ENCODE data around the gene TPRA1.
A peak's percentile ranks its signal among the peaks of the same experiment; 100 is the strongest.

TPRA1 gene

DNA sequence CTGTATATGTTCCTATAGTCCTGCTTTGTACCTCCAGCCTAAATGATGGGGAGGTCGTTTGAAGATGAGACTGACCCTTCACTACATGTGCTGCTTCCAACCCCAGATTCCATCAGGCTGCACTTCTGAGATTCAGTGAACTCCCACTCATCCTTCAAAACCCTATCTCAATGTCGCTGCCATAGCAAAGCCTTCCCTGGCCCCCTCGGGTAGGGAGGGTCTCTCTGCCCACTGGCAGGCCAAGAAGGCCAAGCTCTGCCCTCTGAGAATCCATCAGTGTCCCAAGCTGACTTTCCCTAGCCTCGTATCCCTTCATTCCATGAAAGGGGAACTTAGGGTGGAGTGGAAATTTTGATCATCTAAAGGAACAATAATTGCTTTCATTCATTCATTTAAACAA, 35.4 kb downstream of the TPRA1 start:
- ChIA-PET POLR2A (ENCODE audit: low non-redundant PET) (no interaction called here), CTCF (interaction anchor here (0.6 to 2.2 kb wide), 2 partner anchors 10 to 97 kb away, joined by 4 to 11 read pairs; no protein-coding TSS in a partner anchor)
- no peak for DNase-seq (ENCODE audit: low spot score)
- no peak overlapping the region for H3K27ac ChIP-seq
- TF ChIP-seq, protein P1, sequence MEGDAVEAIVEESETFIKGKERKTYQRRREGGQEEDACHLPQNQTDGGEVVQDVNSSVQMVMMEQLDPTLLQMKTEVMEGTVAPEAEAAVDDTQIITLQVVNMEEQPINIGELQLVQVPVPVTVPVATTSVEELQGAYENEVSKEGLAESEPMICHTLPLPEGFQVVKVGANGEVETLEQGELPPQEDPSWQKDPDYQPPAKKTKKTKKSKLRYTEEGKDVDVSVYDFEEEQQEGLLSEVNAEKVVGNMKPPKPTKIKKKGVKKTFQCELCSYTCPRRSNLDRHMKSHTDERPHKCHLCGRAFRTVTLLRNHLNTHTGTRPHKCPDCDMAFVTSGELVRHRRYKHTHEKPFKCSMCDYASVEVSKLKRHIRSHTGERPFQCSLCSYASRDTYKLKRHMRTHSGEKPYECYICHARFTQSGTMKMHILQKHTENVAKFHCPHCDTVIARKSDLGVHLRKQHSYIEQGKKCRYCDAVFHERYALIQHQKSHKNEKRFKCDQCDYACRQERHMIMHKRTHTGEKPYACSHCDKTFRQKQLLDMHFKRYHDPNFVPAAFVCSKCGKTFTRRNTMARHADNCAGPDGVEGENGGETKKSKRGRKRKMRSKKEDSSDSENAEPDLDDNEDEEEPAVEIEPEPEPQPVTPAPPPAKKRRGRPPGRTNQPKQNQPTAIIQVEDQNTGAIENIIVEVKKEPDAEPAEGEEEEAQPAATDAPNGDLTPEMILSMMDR (conservative IDR thresholded peaks at IDR 0.05; ENCODE audit: low read depth): no peak

DNA sequence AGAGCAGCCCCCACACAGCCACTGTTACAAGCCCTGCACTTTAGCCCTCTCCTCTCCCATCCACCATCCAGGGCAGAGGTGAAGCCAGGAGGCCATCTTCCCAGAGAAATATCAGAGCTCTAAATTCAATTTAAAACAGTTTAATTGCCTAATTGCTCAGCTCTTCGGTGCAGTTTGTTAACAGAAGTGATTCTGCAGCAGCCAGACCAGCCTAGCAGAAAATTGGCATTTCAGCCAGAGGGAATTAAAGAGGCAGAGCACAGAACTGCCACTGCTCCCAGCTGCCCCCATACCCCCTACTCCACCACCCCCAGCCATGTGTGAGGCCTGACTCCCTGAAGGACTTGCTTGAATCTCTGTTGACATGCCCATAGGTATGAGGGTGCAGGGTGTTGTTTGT, 38.5 kb downstream of the TPRA1 start:
- ChIA-PET CTCF (interaction anchor here (0.6 kb wide), 1 partner anchor 22 kb away, joined by 3 read pairs; no protein-coding TSS in a partner anchor), POLR2A (ENCODE audit: low non-redundant PET) (no interaction called here)
- TF ChIP-seq, protein P1 (conservative IDR thresholded peaks at IDR 0.05; ENCODE audit: low read depth): no peak
- no peak overlapping the region for H3K27ac ChIP-seq
- no peak for DNase-seq (ENCODE audit: low spot score)

DNA sequence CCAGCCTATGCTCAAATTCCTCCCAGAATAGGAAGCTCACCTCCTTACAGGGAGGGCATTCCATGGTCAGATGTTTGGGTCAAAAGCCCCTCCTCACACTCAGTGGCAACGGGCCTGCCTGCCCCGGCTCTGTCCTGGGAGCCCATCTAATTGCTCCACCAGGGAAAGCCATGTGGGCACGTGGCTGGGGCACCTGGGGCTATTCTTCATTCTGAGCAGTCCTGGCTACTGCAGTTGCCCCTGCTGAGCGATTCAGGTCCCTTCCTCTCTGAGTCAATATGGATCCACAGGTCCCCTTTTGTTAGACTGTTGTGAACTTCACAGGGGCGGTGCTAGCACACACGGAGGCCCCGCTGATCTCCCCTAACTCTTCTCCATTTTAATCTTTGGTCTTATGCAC, 39.4 kb downstream of the TPRA1 start:
- H3K27ac ChIP-seq: no peak overlapping the region
- no peak for DNase-seq (ENCODE audit: low spot score)
- ChIA-PET CTCF (no interaction called here), POLR2A (ENCODE audit: low non-redundant PET) (no interaction called here)
- TF ChIP-seq, protein P1 (conservative IDR thresholded peaks at IDR 0.05; ENCODE audit: low read depth): no peak

DNA sequence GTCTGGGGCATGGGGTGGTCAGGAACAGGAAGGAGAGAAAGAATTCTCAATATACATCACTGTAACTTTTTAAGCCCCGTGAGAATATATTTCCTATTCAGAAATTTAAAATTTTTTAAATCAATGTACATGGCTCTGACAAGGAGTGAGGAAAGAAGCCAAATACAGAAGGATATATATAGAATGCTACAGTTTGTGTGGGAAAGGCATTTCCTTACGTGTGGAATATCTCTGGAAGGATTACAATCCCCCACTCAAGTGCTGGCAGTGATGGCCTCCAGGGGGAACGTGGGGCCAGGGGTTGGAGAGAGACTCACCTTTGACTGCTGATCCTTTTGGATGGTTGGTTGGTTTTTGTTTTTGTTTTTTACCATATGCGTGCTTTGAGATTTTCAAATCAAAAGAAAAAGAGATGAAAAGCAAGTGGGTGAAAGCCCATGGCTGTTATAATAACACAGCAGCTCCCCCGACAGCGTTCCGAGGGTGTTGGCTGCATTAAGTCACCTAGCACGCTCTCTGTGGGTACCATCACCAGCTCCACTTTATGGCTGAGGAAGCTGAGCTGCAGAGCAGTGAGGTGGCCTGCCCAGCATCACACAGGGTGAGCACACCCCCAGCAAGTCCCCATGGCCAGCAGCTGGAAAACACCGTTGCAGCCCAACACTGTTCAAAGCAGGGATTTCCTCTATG, 39.9 kb downstream of the TPRA1 start:
- DNase-seq (ENCODE audit: low spot score): no peak
- no peak overlapping the region for H3K27ac ChIP-seq
- TF ChIP-seq, protein P1 (conservative IDR thresholded peaks at IDR 0.05; ENCODE audit: low read depth): no peak
- CTCF ChIA-PET: no interaction called here
- POLR2A ChIA-PET (ENCODE audit: low non-redundant PET): no interaction called here

DNA sequence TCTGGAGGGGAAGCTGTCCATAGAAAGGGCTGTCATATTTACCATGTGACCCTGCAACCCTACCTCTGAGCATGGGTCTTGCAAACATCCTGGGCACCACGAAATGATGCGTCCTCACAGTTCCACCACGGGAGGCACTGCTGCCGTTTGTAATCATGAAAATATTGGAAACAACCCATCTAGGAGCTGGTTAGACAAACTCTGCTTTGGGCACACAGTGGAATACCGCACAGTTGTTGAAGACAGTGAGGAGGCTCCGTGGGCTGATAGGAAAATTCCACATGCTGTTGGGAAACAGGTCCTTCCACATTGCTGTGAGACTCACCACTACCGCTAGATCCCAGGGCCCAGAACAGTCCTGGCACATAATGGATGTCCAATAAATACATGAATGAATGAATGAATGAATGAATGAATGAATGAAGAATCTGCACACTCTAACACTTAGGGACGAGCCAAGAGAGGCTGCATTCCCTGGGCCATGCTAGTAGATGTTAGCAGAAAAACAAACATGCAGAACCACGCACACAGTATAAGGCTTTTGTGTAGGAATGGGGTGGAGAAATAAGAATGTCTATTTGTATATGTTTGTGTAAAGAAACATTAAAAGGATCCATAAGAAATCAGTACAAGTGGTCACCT, 40.6 kb downstream of the TPRA1 start:
- H3K27ac ChIP-seq: no peak overlapping the region
- TF ChIP-seq, protein P1 (conservative IDR thresholded peaks at IDR 0.05; ENCODE audit: low read depth): no peak
- POLR2A ChIA-PET (ENCODE audit: low non-redundant PET): no interaction called here
- CTCF ChIA-PET: no interaction called here
- no peak for DNase-seq (ENCODE audit: low spot score)

DNA sequence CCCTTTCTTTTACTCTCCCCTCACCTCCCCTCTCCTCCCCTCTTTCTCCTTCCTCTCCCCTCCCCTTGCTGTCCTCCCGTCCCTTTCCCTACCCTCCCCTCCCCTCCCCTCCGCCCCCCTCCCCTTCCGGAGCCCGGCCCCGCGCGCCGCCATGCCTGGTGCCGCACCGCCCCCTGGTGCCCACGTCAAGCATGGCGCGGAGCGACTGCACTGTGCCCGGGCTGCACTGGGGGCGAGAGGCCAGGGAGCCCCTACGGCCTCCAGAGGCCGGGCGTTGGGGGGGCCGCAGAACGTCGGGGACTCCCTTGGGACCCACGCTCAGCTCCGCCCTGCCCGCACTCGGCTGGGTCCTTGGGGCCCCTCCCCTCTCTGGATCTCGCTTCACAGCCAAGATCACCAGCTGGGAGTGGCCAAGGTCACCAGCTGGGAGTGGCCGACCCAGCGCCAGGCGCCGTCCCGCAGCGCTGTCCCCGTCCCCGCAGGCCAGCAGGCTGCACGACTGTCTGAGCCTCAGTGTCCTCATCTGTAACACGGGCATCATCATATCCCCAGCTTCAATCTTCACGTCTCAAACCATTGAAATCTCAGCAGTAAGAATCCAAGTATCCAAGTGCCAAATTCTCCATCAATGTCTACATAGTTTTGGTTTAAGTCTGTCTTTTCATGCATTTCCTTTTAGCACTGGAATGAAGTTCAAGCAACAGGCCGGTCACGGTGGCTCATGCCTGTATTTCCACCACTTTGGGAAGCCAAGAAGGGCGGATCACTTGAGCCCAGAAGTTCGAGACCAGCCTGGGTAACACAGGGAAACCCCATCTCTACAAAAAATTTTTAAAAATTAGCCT, 42.5 kb downstream of the TPRA1 start:
- peak; percentile 63 for DNase-seq (ENCODE audit: low spot score)
- CTCF ChIA-PET: interaction anchor here (0.6 to 1.1 kb wide), 12 partner anchors 33 to 1375 kb away, joined by 3 to 6 read pairs (median 3); partner anchors contain the start of gene TPRA1
- H3K27ac ChIP-seq: peak overlapping the region; percentile 29; the same call in 1 of the 2 replicates
- POLR2A ChIA-PET (ENCODE audit: low non-redundant PET): no interaction called here
- TF ChIP-seq, protein P1 (conservative IDR thresholded peaks at IDR 0.05; ENCODE audit: low read depth): peak; percentile 86

Data from RWPE1 (cell line).